ENCODE measurements around the gene HECTD4. TPM values are rescaled to one million over a fixed set of nuclear protein-coding genes. Genes with fewer than 3 reads are reported as not detected.

Gene HECTD4
- total RNA-seq, 1 experiment from 2014 or later: 51.3 TPM

GRCh38 chr12:112170376-112170775 lies 211.9 kb downstream of the HECTD4 start:
- ATAC-seq (no peak), DNase-seq (ENCODE audit: low read depth, low spot score) (no peak)
- Histone ChIP-seq H3K9me3 (ENCODE audit: control insufficient read depth, insufficient read depth, low read depth, low read length) (no peaks in the 10 kb centered on the region), H3K4me1 (ENCODE audit: control insufficient read depth, insufficient read depth, low read length) (no peaks in the 10 kb centered on the region), H3K4me3 (ENCODE audit: low read depth in 2 of 2, low read length in 2 of 2) (no peak overlapping the region), H3K27me3 (ENCODE audit: control insufficient read depth, insufficient read depth, low read length) (no peaks in the 10 kb centered on the region), H3K36me3 (ENCODE audit: control insufficient read depth, insufficient read depth, low read length) (no peaks in the 10 kb centered on the region; the same call in 1 of the 2 replicates), H3K27ac (ENCODE audit: low read length) (no peak overlapping the region)
- BruUV-seq (replicated peaks): no TSS peak
- in situ Hi-C loops (cut with HindIII; ENCODE audit: low pct_unique_long_range_greater_than_20kb, low sequenced_read_pairs) (no loop called here), intact Hi-C loops (cut with micrococcal nuclease; ENCODE audit: unreplicated experiment) (no loop called here)
- TF ChIP-seq SIN3A (IDR thresholded peaks at IDR 0.05; ENCODE audit: borderline replicate concordance, insufficient read depth, low read depth, low read length): no peak
- no peak for TF ChIP-seq POLR2AphosphoS5 (IDR thresholded peaks at IDR 0.05; ENCODE audit: low read depth, low read length)
- TF ChIP-seq CTCF (IDR thresholded peaks at IDR 0.05): no peak
- no peak for TF ChIP-seq REST (IDR thresholded peaks at IDR 0.05; ENCODE audit: insufficient read depth in 1 of 2, low read depth in 2 of 2, low read length in 1 of 2)
- TF ChIP-seq TCF7L2 (IDR thresholded peaks at IDR 0.05; ENCODE audit: low read depth, low read length): no peak
- CTCF ChIA-PET: interaction anchor here (0.6 kb wide), 1 partner anchor 111 kb away, joined by 5 read pairs; no protein-coding TSS in a partner anchor
- POLR2A ChIA-PET: no interaction called here

- ATAC-seq: no peak
- TF ChIP-seq TCF7L2 (IDR thresholded peaks at IDR 0.05; ENCODE audit: low read depth, low read length) (no peak), SIN3A (IDR thresholded peaks at IDR 0.05; ENCODE audit: borderline replicate concordance, insufficient read depth, low read depth, low read length) (no peak), POLR2AphosphoS5 (IDR thresholded peaks at IDR 0.05; ENCODE audit: low read depth, low read length) (no peak)
- ChIA-PET POLR2A (no interaction called here), CTCF (interaction anchor here (0.6 kb wide), 1 partner anchor 111 kb away, joined by 5 read pairs; no protein-coding TSS in a partner anchor)
- H3K9me3 ChIP-seq (ENCODE audit: control insufficient read depth, insufficient read depth, low read depth, low read length): no peaks in the 10 kb centered on the region
- no peak overlapping the region for H3K27ac ChIP-seq (ENCODE audit: low read length)
- H3K27me3 ChIP-seq (ENCODE audit: control insufficient read depth, insufficient read depth, low read length): no peaks in the 10 kb centered on the region
- BruUV-seq (replicated peaks): no TSS peak
- no peak for DNase-seq (ENCODE audit: low read depth, low spot score)
- no peak overlapping the region for H3K4me3 ChIP-seq (ENCODE audit: low read depth in 2 of 2, low read length in 2 of 2)
- H3K4me1 ChIP-seq (ENCODE audit: control insufficient read depth, insufficient read depth, low read length): no peaks in the 10 kb centered on the region
- in situ Hi-C loops (cut with HindIII; ENCODE audit: low pct_unique_long_range_greater_than_20kb, low sequenced_read_pairs) (no loop called here), intact Hi-C loops (cut with micrococcal nuclease; ENCODE audit: unreplicated experiment) (no loop called here)
- no peaks in the 10 kb centered on the region; the same call in 1 of the 2 replicates for H3K36me3 ChIP-seq (ENCODE audit: control insufficient read depth, insufficient read depth, low read length)
Measured at GRCh38 chr12:112169966-112170365, 212.3 kb downstream of the HECTD4 start.

GRCh38 chr12:112169161-112169872 lies 212.9 kb downstream of the HECTD4 start:
- DNase-seq (ENCODE audit: low read depth, low spot score) (no peak), ATAC-seq (no peak)
- Histone ChIP-seq H3K27ac (ENCODE audit: low read length) (no peak overlapping the region), H3K27me3 (ENCODE audit: control insufficient read depth, insufficient read depth, low read length) (no peaks in the 10 kb centered on the region), H3K36me3 (ENCODE audit: control insufficient read depth, insufficient read depth, low read length) (no peaks in the 10 kb centered on the region; the same call in 1 of the 2 replicates), H3K9me3 (ENCODE audit: control insufficient read depth, insufficient read depth, low read depth, low read length) (no peaks in the 10 kb centered on the region), H3K4me1 (ENCODE audit: control insufficient read depth, insufficient read depth, low read length) (no peaks in the 10 kb centered on the region), H3K4me3 (ENCODE audit: low read depth in 2 of 2, low read length in 2 of 2) (no peak overlapping the region)
- TF ChIP-seq REST (IDR thresholded peaks at IDR 0.05; ENCODE audit: insufficient read depth in 1 of 2, low read depth in 2 of 2, low read length in 1 of 2) (no peak), SIN3A (IDR thresholded peaks at IDR 0.05; ENCODE audit: borderline replicate concordance, insufficient read depth, low read depth, low read length) (no peak), CTCF (IDR thresholded peaks at IDR 0.05) (no peak), POLR2AphosphoS5 (IDR thresholded peaks at IDR 0.05; ENCODE audit: low read depth, low read length) (no peak), TCF7L2 (IDR thresholded peaks at IDR 0.05; ENCODE audit: low read depth, low read length) (no peak)
- intact Hi-C loops (cut with micrococcal nuclease; ENCODE audit: unreplicated experiment) (no loop called here), in situ Hi-C loops (cut with HindIII; ENCODE audit: low pct_unique_long_range_greater_than_20kb, low sequenced_read_pairs) (no loop called here)
- CTCF ChIA-PET: no interaction called here
- POLR2A ChIA-PET: no interaction called here
- BruUV-seq (replicated peaks): no TSS peak

Measured in Panc1 (cell line).